T-helper 2 cell treated with Interferon-gamma antibody and Interleukin-4, amounts not matched to agents 5 μg/mL and 100 μg/mL, for 36 hours (primary cell): ENCODE data around the gene CFAP43.
"Not testable (repeated sequence)": the region's sequence is repeated elsewhere in the genome, so short reads cannot be mapped to it uniquely, and the experiment has no call there.

Experiments used
- DNase-seq: peaks from one replicate; pipeline ENCODE4 v3.0.0; 2021; ENCODE audit warnings: low spot score
- H3K27ac Mint-ChIP-seq: one replicate; pipeline ENCODE4 v1.8.0; 2021; ENCODE audit warnings: mild to moderate bottlenecking, mixed read lengths
- H3K27me3 Mint-ChIP-seq: one replicate; pipeline ENCODE4 v1.8.0; 2021; ENCODE audit warnings: low read depth, mixed read lengths
- H3K36me3 Mint-ChIP-seq: one replicate; pipeline ENCODE4 v1.8.0; 2021; ENCODE audit warnings: low read depth, mixed read lengths
- H3K4me1 Mint-ChIP-seq: one replicate; pipeline ENCODE4 v1.8.0; 2021; ENCODE audit warnings: low read depth, mixed read lengths
- H3K4me3 Mint-ChIP-seq: one replicate; pipeline ENCODE4 v1.8.0; 2022; ENCODE audit warnings: mild to moderate bottlenecking, moderate library complexity, mixed read lengths
- H3K9me3 Mint-ChIP-seq: one replicate; pipeline ENCODE4 v1.8.0; 2021; ENCODE audit warnings: mixed read lengths

The CFAP43 gene

GRCh38 chr10:104253106-104253505 lies 20.9 kb upstream of the CFAP43 start:
- H3K4me1 Mint-ChIP-seq: peaks cover 31% of the 10 kb centered on the region
- H3K36me3 Mint-ChIP-seq: peaks cover 23% of the 10 kb centered on the region
- peak overlapping the region; percentile 95 for H3K27ac Mint-ChIP-seq
- no peak for DNase-seq
- peak overlapping the region; percentile 51 for H3K4me3 Mint-ChIP-seq
- no peaks in the 10 kb centered on the region for H3K9me3 Mint-ChIP-seq
- peaks cover 9% of the 10 kb centered on the region for H3K27me3 Mint-ChIP-seq

GRCh38 chr10:104252368-104252767 lies 20.2 kb upstream of the CFAP43 start:
- peaks cover 9% of the 10 kb centered on the region for H3K27me3 Mint-ChIP-seq
- H3K4me3 Mint-ChIP-seq: no peak overlapping the region
- DNase-seq: no peak
- H3K27ac Mint-ChIP-seq: no peak overlapping the region
- peaks cover 2% of the 10 kb centered on the region for H3K9me3 Mint-ChIP-seq
- peaks cover 34% of the 10 kb centered on the region for H3K4me1 Mint-ChIP-seq
- H3K36me3 Mint-ChIP-seq: peaks cover 19% of the 10 kb centered on the region

GRCh38 chr10:104251443-104251842 lies 19.3 kb upstream of the CFAP43 start:
- Mint-ChIP-seq H3K27ac (no peak overlapping the region), H3K4me3 (no peak overlapping the region), H3K4me1 (peaks cover 37% of the 10 kb centered on the region), H3K9me3 (peaks cover 11% of the 10 kb centered on the region), H3K27me3 (peaks cover 9% of the 10 kb centered on the region), H3K36me3 (peaks cover 19% of the 10 kb centered on the region)
- DNase-seq: no peak

- Mint-ChIP-seq H3K36me3 (peaks cover 12% of the 10 kb centered on the region), H3K4me3 (no peak overlapping the region), H3K9me3 (peaks cover 20% of the 10 kb centered on the region), H3K27ac (no peak overlapping the region), H3K27me3 (peaks cover 9% of the 10 kb centered on the region), H3K4me1 (peaks cover 29% of the 10 kb centered on the region)
- DNase-seq: no peak
These were observed 18.2 kb upstream of the CFAP43 start for GRCh38 chr10:104250371-104250770.

GRCh38 chr10:104248931-104249330 lies 16.8 kb upstream of the CFAP43 start:
- peaks cover 20% of the 10 kb centered on the region for H3K9me3 Mint-ChIP-seq
- peaks cover 11% of the 10 kb centered on the region for H3K36me3 Mint-ChIP-seq
- H3K4me1 Mint-ChIP-seq: peaks cover 24% of the 10 kb centered on the region
- not testable (repeated sequence) for H3K27me3 Mint-ChIP-seq, DNase-seq, H3K27ac Mint-ChIP-seq, H3K4me3 Mint-ChIP-seq

- Mint-ChIP-seq H3K9me3 (peaks cover 20% of the 10 kb centered on the region), H3K27me3 (peaks cover 13% of the 10 kb centered on the region), H3K27ac (peak overlapping the region; percentile 88), H3K4me1 (peaks cover 17% of the 10 kb centered on the region), H3K4me3 (peak overlapping the region; percentile 32), H3K36me3 (peaks cover 6% of the 10 kb centered on the region)
- DNase-seq: no peak
These were observed 15.5 kb upstream of the CFAP43 start for GRCh38 chr10:104247513-104248146.

GRCh38 chr10:104246976-104247375 lies 14.8 kb upstream of the CFAP43 start:
- Mint-ChIP-seq H3K27me3 (peaks cover 15% of the 10 kb centered on the region), H3K4me1 (peaks cover 17% of the 10 kb centered on the region), H3K9me3 (peaks cover 20% of the 10 kb centered on the region), H3K27ac (peak overlapping the region; percentile 88), H3K4me3 (peak overlapping the region; percentile 32), H3K36me3 (peaks cover 6% of the 10 kb centered on the region)
- DNase-seq: peak; percentile 24

GRCh38 chr10:104245066-104245632 lies 13.0 kb upstream of the CFAP43 start:
- H3K36me3 Mint-ChIP-seq: peaks cover 6% of the 10 kb centered on the region
- peaks cover 17% of the 10 kb centered on the region for H3K4me1 Mint-ChIP-seq
- no peak overlapping the region for H3K27ac Mint-ChIP-seq
- H3K9me3 Mint-ChIP-seq: peaks cover 20% of the 10 kb centered on the region
- no peak overlapping the region for H3K4me3 Mint-ChIP-seq
- H3K27me3 Mint-ChIP-seq: peaks cover 22% of the 10 kb centered on the region
- no peak for DNase-seq

GRCh38 chr10:104243512-104243911 lies 11.3 kb upstream of the CFAP43 start:
- peaks cover 6% of the 10 kb centered on the region for H3K36me3 Mint-ChIP-seq
- H3K4me3 Mint-ChIP-seq: no peak overlapping the region
- no peak overlapping the region for H3K27ac Mint-ChIP-seq
- DNase-seq: no peak
- peaks cover 17% of the 10 kb centered on the region for H3K4me1 Mint-ChIP-seq
- H3K27me3 Mint-ChIP-seq: peaks cover 31% of the 10 kb centered on the region
- H3K9me3 Mint-ChIP-seq: peaks cover 20% of the 10 kb centered on the region

- peaks cover 17% of the 10 kb centered on the region for H3K4me1 Mint-ChIP-seq
- DNase-seq, H3K4me3 Mint-ChIP-seq, H3K36me3 Mint-ChIP-seq, H3K27ac Mint-ChIP-seq: not testable (repeated sequence)
- peaks cover 20% of the 10 kb centered on the region for H3K9me3 Mint-ChIP-seq
- peaks cover 33% of the 10 kb centered on the region for H3K27me3 Mint-ChIP-seq
These were observed 10.8 kb upstream of the CFAP43 start for GRCh38 chr10:104243009-104243408.

- H3K4me3 Mint-ChIP-seq: no peak overlapping the region
- DNase-seq: no peak
- H3K4me1 Mint-ChIP-seq: peaks cover 12% of the 10 kb centered on the region
- H3K27me3 Mint-ChIP-seq: peaks cover 35% of the 10 kb centered on the region
- peaks cover 6% of the 10 kb centered on the region for H3K36me3 Mint-ChIP-seq
- peaks cover 20% of the 10 kb centered on the region for H3K9me3 Mint-ChIP-seq
- H3K27ac Mint-ChIP-seq: no peak overlapping the region
These were observed 10.4 kb upstream of the CFAP43 start for GRCh38 chr10:104242545-104242944.

GRCh38 chr10:104240078-104240477 lies 7.9 kb upstream of the CFAP43 start:
- Mint-ChIP-seq H3K27me3 (peaks cover 40% of the 10 kb centered on the region), H3K4me3 (no peak overlapping the region), H3K9me3 (peaks cover 13% of the 10 kb centered on the region), H3K27ac (no peak overlapping the region), H3K36me3 (no peaks in the 10 kb centered on the region), H3K4me1 (no peaks in the 10 kb centered on the region)
- DNase-seq: no peak

GRCh38 chr10:104235801-104236200 lies 3.6 kb upstream of the CFAP43 start:
- no peak for DNase-seq
- Mint-ChIP-seq H3K27ac (no peak overlapping the region), H3K36me3 (no peaks in the 10 kb centered on the region), H3K27me3 (peaks cover 40% of the 10 kb centered on the region), H3K9me3 (peaks cover 16% of the 10 kb centered on the region), H3K4me1 (peaks cover 7% of the 10 kb centered on the region), H3K4me3 (no peak overlapping the region)

GRCh38 chr10:104234934-104235333 lies 2.8 kb upstream of the CFAP43 start:
- Mint-ChIP-seq H3K27ac (no peak overlapping the region), H3K4me3 (no peak overlapping the region), H3K36me3 (no peaks in the 10 kb centered on the region), H3K9me3 (peaks cover 16% of the 10 kb centered on the region), H3K4me1 (peaks cover 7% of the 10 kb centered on the region), H3K27me3 (peaks cover 38% of the 10 kb centered on the region)
- DNase-seq: no peak

- Mint-ChIP-seq H3K27me3 (peaks cover 35% of the 10 kb centered on the region), H3K9me3 (peaks cover 16% of the 10 kb centered on the region), H3K36me3 (no peaks in the 10 kb centered on the region), H3K4me3 (peak overlapping the region; percentile 50), H3K27ac (no peak overlapping the region), H3K4me1 (peaks cover 7% of the 10 kb centered on the region)
- DNase-seq: no peak
These were observed 1.7 kb upstream of the CFAP43 start for GRCh38 chr10:104233817-104234216.
